ENCODE measurements around the gene PTPN22.

Gene PTPN22

DNA sequence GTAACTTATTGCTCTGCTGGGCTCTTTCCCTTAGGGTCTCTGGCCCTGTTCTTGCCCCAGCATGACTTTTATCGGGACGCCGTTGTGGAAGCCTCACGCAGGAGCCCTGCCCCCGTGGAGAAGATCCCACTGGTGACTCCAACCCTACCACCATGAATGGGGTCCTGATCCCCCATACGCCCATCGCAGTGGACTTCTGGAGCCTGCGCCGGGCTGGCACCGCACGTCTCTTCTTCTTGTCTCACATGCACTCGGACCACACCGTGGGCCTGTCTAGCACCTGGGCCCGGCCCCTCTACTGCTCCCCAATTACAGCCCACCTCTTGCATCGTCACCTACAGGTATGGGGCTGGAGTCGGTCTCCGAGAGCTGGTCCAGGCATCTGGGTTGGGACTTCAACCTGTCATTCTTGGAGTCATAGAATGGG is 33.9 kb upstream of the PTPN22 start (continued):
- TF ChIP-seq ZNF146 (tag by site-specific recombination; IDR thresholded peaks at IDR 0.05) (no peak), ZBTB17 (tag by site-specific recombination; IDR thresholded peaks at IDR 0.05) (no peak), ZNF707 (tag by site-specific recombination; IDR thresholded peaks at IDR 0.05) (no peak), HOXC10 (CRISPR knock-in tag; IDR thresholded peaks at IDR 0.05) (no peak), ZNF560 (tag by site-specific recombination; IDR thresholded peaks at IDR 0.05; ENCODE audit: borderline replicate concordance) (no peak), ZNF155 (tag by site-specific recombination; IDR thresholded peaks at IDR 0.05) (no peak), ZNF202 (tag by site-specific recombination; IDR thresholded peaks at IDR 0.05; ENCODE audit: borderline replicate concordance) (no peak), ZFP69B (tag by site-specific recombination; IDR thresholded peaks at IDR 0.05) (0 out of 2 replicates have a peak, but pooled peaks have one; percentile 28), ZNF585B (tag by site-specific recombination; IDR thresholded peaks at IDR 0.05) (no peak), ZNF571 (tag by site-specific recombination; IDR thresholded peaks at IDR 0.05) (no peak), ZNF223 (tag by site-specific recombination; IDR thresholded peaks at IDR 0.05) (no peak), SCRT2 (tag by site-specific recombination; IDR thresholded peaks at IDR 0.05) (peak; percentile 67; the same call in 1 of the 2 replicates), ZBTB21 (tag by site-specific recombination; IDR thresholded peaks at IDR 0.05) (no peak), SP3 (tag by site-specific recombination; IDR thresholded peaks at IDR 0.05) (no peak), ZNF335 (tag by site-specific recombination; conservative IDR thresholded peaks at IDR 0.05) (peak; percentile 97), YY2 (tag by site-specific recombination; IDR thresholded peaks at IDR 0.05) (no peak), ZBTB20 (tag by site-specific recombination; IDR thresholded peaks at IDR 0.05) (peak; percentile 72), MEIS1 (CRISPR knock-in tag; IDR thresholded peaks at IDR 0.05; ENCODE audit: borderline replicate concordance) (no peak), ZNF48 (tag by site-specific recombination; IDR thresholded peaks at IDR 0.05) (no peak), ZNF777 (tag by site-specific recombination; IDR thresholded peaks at IDR 0.05; ENCODE audit: borderline replicate concordance) (no peak), ZNF843 (tag by site-specific recombination; IDR thresholded peaks at IDR 0.05) (no peak), KLF7 (tag by site-specific recombination; IDR thresholded peaks at IDR 0.05; ENCODE audit: borderline replicate concordance) (peak; percentile 77), ZFHX2 (tag by site-specific recombination; conservative IDR thresholded peaks at IDR 0.05) (peak; percentile 3; the same call in 1 of the 2 replicates), ZNF529 (tag by site-specific recombination; IDR thresholded peaks at IDR 0.05; ENCODE audit: insufficient replicate concordance) (no peak)
- TF ChIP-seq, protein P1, sequence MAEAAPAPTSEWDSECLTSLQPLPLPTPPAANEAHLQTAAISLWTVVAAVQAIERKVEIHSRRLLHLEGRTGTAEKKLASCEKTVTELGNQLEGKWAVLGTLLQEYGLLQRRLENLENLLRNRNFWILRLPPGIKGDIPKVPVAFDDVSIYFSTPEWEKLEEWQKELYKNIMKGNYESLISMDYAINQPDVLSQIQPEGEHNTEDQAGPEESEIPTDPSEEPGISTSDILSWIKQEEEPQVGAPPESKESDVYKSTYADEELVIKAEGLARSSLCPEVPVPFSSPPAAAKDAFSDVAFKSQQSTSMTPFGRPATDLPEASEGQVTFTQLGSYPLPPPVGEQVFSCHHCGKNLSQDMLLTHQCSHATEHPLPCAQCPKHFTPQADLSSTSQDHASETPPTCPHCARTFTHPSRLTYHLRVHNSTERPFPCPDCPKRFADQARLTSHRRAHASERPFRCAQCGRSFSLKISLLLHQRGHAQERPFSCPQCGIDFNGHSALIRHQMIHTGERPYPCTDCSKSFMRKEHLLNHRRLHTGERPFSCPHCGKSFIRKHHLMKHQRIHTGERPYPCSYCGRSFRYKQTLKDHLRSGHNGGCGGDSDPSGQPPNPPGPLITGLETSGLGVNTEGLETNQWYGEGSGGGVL (tag by site-specific recombination; IDR thresholded peaks at IDR 0.05): no peak
- TF ChIP-seq, protein P2, sequence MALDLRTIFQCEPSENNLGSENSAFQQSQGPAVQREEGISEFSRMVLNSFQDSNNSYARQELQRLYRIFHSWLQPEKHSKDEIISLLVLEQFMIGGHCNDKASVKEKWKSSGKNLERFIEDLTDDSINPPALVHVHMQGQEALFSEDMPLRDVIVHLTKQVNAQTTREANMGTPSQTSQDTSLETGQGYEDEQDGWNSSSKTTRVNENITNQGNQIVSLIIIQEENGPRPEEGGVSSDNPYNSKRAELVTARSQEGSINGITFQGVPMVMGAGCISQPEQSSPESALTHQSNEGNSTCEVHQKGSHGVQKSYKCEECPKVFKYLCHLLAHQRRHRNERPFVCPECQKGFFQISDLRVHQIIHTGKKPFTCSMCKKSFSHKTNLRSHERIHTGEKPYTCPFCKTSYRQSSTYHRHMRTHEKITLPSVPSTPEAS (tag by site-specific recombination; IDR thresholded peaks at IDR 0.05): no peak
- TF ChIP-seq, protein P3, sequence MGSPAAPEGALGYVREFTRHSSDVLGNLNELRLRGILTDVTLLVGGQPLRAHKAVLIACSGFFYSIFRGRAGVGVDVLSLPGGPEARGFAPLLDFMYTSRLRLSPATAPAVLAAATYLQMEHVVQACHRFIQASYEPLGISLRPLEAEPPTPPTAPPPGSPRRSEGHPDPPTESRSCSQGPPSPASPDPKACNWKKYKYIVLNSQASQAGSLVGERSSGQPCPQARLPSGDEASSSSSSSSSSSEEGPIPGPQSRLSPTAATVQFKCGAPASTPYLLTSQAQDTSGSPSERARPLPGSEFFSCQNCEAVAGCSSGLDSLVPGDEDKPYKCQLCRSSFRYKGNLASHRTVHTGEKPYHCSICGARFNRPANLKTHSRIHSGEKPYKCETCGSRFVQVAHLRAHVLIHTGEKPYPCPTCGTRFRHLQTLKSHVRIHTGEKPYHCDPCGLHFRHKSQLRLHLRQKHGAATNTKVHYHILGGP (tag by site-specific recombination; IDR thresholded peaks at IDR 0.05): no peak
- TF ChIP-seq, protein P4, sequence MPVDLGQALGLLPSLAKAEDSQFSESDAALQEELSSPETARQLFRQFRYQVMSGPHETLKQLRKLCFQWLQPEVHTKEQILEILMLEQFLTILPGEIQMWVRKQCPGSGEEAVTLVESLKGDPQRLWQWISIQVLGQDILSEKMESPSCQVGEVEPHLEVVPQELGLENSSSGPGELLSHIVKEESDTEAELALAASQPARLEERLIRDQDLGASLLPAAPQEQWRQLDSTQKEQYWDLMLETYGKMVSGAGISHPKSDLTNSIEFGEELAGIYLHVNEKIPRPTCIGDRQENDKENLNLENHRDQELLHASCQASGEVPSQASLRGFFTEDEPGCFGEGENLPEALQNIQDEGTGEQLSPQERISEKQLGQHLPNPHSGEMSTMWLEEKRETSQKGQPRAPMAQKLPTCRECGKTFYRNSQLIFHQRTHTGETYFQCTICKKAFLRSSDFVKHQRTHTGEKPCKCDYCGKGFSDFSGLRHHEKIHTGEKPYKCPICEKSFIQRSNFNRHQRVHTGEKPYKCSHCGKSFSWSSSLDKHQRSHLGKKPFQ (tag by site-specific recombination; IDR thresholded peaks at IDR 0.05): 0 out of 2 replicates have a peak, but pooled peaks have one; percentile 50
- TF ChIP-seq, protein P5, sequence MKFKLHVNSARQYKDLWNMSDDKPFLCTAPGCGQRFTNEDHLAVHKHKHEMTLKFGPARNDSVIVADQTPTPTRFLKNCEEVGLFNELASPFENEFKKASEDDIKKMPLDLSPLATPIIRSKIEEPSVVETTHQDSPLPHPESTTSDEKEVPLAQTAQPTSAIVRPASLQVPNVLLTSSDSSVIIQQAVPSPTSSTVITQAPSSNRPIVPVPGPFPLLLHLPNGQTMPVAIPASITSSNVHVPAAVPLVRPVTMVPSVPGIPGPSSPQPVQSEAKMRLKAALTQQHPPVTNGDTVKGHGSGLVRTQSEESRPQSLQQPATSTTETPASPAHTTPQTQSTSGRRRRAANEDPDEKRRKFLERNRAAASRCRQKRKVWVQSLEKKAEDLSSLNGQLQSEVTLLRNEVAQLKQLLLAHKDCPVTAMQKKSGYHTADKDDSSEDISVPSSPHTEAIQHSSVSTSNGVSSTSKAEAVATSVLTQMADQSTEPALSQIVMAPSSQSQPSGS (tag by site-specific recombination; IDR thresholded peaks at IDR 0.05; ENCODE audit: low read depth): no peak
- TF ChIP-seq, protein P6, sequence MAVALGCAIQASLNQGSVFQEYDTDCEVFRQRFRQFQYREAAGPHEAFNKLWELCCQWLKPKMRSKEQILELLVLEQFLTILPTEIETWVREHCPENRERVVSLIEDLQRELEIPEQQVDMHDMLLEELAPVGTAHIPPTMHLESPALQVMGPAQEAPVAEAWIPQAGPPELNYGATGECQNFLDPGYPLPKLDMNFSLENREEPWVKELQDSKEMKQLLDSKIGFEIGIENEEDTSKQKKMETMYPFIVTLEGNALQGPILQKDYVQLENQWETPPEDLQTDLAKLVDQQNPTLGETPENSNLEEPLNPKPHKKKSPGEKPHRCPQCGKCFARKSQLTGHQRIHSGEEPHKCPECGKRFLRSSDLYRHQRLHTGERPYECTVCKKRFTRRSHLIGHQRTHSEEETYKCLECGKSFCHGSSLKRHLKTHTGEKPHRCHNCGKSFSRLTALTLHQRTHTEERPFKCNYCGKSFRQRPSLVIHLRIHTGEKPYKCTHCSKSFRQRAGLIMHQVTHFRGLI (tag by site-specific recombination; IDR thresholded peaks at IDR 0.05): no peak
- TF ChIP-seq, protein P7, sequence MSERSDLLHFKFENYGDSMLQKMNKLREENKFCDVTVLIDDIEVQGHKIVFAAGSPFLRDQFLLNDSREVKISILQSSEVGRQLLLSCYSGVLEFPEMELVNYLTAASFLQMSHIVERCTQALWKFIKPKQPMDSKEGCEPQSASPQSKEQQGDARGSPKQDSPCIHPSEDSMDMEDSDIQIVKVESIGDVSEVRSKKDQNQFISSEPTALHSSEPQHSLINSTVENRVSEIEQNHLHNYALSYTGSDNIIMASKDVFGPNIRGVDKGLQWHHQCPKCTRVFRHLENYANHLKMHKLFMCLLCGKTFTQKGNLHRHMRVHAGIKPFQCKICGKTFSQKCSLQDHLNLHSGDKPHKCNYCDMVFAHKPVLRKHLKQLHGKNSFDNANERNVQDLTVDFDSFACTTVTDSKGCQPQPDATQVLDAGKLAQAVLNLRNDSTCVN (tag by site-specific recombination; optimal IDR thresholded peaks at IDR 0.05): no peak
